Panc1 (cell line): ENCODE data around the gene NR1I2. TPM values are rescaled to one million over a fixed set of nuclear protein-coding genes. Genes with fewer than 3 reads are reported as not detected.

Source experiments
- ATAC-seq: fragments of 200-7000 bp; cut with Tn5 transposase; 2 replicates; pipeline ENCODE4 v1.9.1; 2020; ENCODE audit warnings: mild to moderate bottlenecking, moderate library complexity
- BruUV-seq: library from RNA; stranded (reverse); fragments of 400-500 nt; replicated peaks from 2 replicates; lab custom pipeline; 2021; lab: Mats Ljungman, UMichigan
- CTCF ChIA-PET: fragments of 300-600 bp; sonication (Branson Sonifier 250); formaldehyde crosslinking; loops from one replicate; lab custom pipeline; 2022; ENCODE audit warnings: antibody characterized with exemption; lab: Charles Lee
- POLR2A ChIA-PET: fragments of 300-600 bp; sonication (Branson Sonifier 250); formaldehyde crosslinking; loops from one replicate; lab custom pipeline; 2022; ENCODE audit warnings: antibody characterized with exemption; lab: Charles Lee
- DNase-seq: peaks from one replicate; pipeline ENCODE4 v3.0.0-alpha.2; 2010; ENCODE audit warnings: low read depth, low spot score
- H3K27ac ChIP-seq: 2 replicates; pipeline ENCODE4 v1.5.1; 2011; ENCODE audit warnings: mild to moderate bottlenecking, low read length, inconsistent platforms
- H3K27me3 ChIP-seq: fragments of 200-500 bp; sonication (Bioruptor generic); 2 replicates; pipeline ENCODE4 v1.6.0; 2014; ENCODE audit warnings: low read length, inconsistent platforms; ENCODE audit not compliant: control insufficient read depth, insufficient read depth
- H3K36me3 ChIP-seq: fragments of 200-500 bp; sonication (Bioruptor generic); 2 replicates; pipeline ENCODE4 v1.5.1; 2014; ENCODE audit warnings: inconsistent platforms, mild to moderate bottlenecking, low read length, moderate library complexity; ENCODE audit not compliant: control insufficient read depth, insufficient read depth
- H3K4me1 ChIP-seq: 2 replicates; pipeline ENCODE4 v1.5.1; 2011; ENCODE audit warnings: inconsistent platforms, mild to moderate bottlenecking, low read length, moderate library complexity; ENCODE audit not compliant: control insufficient read depth, insufficient read depth
- H3K4me3 ChIP-seq, 2 experiments: 2 replicates each; pipeline ENCODE4 v1.5.1; 2011 to 2012; ENCODE audit warnings: low read depth in 2 of 2, low read length in 2 of 2, mild to moderate bottlenecking in 2 of 2, inconsistent platforms in 1 of 2, moderate library complexity in 1 of 2
- H3K9me3 ChIP-seq: fragments of 200-500 bp; sonication (Bioruptor generic); 2 replicates; pipeline ENCODE4 v1.5.1; 2014; ENCODE audit warnings: low read depth, mild to moderate bottlenecking, inconsistent platforms, low read length, moderate library complexity; ENCODE audit not compliant: control insufficient read depth, insufficient read depth
- POLR2AphosphoS5 ChIP-seq: IDR thresholded peaks from 2 replicates; pipeline ENCODE4 v1.6.1; 2012; ENCODE audit warnings: mild to moderate bottlenecking, low read depth, low read length, moderate library complexity
- SIN3A ChIP-seq: IDR thresholded peaks from 2 replicates; pipeline ENCODE4 v1.6.1; 2012; ENCODE audit warnings: low read depth, mild to moderate bottlenecking, low read length, moderate library complexity, borderline replicate concordance; ENCODE audit not compliant: insufficient read depth
- TCF7L2 ChIP-seq: IDR thresholded peaks from 2 replicates; pipeline ENCODE4 v1.6.1; 2011; ENCODE audit warnings: mild to moderate bottlenecking, low read depth, low read length, inconsistent platforms
- in situ Hi-C: cut with HindIII; loops from 2 replicates; pipeline ENCODE4 v1.10.0; 2016; ENCODE audit warnings: low sequenced_read_pairs, low pct_unique_long_range_greater_than_20kb
- intact Hi-C: fragments of 100-400 bp; cut with micrococcal nuclease; formaldehyde crosslinking; loops from one replicate; pipeline ENCODE4 v1.10.0; 2022; ENCODE audit not compliant: unreplicated experiment
- total RNA-seq: library from RNA; stranded (reverse); gene quantifications from one replicate; pipeline ENCODE4 v1.2.1, GENCODE V29; 2021; ENCODE audit not compliant: unreplicated experiment
- TF ChIP-seq, protein P1 (sequence below), 2 experiments: IDR thresholded peaks; 2 replicates each; pipeline ENCODE4 v1.6.1; 2011 to 2012; ENCODE audit warnings: low read depth in 2 of 2, control low read depth in 1 of 2, low read length in 1 of 2, mild to moderate bottlenecking in 1 of 2, moderate library complexity in 1 of 2; ENCODE audit not compliant: insufficient read depth in 1 of 2
- TF ChIP-seq, protein P2 (sequence below): fragments of 450-650 bp; IDR thresholded peaks from 2 replicates; pipeline ENCODE4 v1.5.1; 2017; ENCODE audit warnings: mild to moderate bottlenecking

NR1I2 gene
- total RNA-seq, 1 experiment from 2014 or later = not detected

DNA sequence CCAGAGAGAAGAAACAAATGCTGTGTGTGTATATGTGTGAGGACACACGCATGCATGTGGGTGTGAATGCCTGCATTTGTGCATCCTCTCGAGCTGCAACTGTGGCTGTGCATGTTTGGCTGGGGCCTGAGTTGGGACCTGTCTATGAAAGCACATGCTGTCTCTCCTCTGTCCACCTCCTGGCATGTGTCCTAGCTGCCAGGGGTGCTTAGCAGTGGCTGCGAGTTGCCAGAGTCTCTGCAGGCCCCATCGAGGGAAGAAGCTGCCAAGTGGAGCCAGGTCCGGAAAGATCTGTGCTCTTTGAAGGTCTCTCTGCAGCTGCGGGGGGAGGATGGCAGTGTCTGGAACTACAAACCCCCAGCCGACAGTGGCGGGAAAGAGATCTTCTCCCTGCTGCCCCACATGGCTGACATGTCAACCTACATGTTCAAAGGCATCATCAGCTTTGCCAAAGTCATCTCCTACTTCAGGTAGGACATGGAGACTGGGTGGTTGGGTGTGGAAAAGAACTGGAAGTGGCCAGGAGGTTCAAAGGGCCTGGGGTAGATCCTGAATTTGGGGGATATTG, 30.7 kb downstream of the NR1I2 start:
- Histone ChIP-seq H3K27ac (no peak overlapping the region), H3K27me3 (no peaks in the 10 kb centered on the region), H3K4me1 (no peaks in the 10 kb centered on the region), H3K4me3 (no peak overlapping the region), H3K9me3 (no peaks in the 10 kb centered on the region), H3K36me3 (no peaks in the 10 kb centered on the region)
- ATAC-seq = no peak
- no TSS peak for BruUV-seq
- POLR2A ChIA-PET = no interaction called here
- in situ Hi-C loops = no loop called here
- no peak for DNase-seq
- intact Hi-C loops = no loop called here
- CTCF ChIA-PET = no interaction called here
- TF ChIP-seq, protein P1, sequence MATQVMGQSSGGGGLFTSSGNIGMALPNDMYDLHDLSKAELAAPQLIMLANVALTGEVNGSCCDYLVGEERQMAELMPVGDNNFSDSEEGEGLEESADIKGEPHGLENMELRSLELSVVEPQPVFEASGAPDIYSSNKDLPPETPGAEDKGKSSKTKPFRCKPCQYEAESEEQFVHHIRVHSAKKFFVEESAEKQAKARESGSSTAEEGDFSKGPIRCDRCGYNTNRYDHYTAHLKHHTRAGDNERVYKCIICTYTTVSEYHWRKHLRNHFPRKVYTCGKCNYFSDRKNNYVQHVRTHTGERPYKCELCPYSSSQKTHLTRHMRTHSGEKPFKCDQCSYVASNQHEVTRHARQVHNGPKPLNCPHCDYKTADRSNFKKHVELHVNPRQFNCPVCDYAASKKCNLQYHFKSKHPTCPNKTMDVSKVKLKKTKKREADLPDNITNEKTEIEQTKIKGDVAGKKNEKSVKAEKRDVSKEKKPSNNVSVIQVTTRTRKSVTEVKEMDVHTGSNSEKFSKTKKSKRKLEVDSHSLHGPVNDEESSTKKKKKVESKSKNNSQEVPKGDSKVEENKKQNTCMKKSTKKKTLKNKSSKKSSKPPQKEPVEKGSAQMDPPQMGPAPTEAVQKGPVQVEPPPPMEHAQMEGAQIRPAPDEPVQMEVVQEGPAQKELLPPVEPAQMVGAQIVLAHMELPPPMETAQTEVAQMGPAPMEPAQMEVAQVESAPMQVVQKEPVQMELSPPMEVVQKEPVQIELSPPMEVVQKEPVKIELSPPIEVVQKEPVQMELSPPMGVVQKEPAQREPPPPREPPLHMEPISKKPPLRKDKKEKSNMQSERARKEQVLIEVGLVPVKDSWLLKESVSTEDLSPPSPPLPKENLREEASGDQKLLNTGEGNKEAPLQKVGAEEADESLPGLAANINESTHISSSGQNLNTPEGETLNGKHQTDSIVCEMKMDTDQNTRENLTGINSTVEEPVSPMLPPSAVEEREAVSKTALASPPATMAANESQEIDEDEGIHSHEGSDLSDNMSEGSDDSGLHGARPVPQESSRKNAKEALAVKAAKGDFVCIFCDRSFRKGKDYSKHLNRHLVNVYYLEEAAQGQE (IDR thresholded peaks at IDR 0.05; ENCODE audit: insufficient read depth in 1 of 2, low read depth in 2 of 2, low read length in 1 of 2) = no peak
- no peak for TF ChIP-seq SIN3A
- no peak for TF ChIP-seq TCF7L2
- TF ChIP-seq, protein P2, sequence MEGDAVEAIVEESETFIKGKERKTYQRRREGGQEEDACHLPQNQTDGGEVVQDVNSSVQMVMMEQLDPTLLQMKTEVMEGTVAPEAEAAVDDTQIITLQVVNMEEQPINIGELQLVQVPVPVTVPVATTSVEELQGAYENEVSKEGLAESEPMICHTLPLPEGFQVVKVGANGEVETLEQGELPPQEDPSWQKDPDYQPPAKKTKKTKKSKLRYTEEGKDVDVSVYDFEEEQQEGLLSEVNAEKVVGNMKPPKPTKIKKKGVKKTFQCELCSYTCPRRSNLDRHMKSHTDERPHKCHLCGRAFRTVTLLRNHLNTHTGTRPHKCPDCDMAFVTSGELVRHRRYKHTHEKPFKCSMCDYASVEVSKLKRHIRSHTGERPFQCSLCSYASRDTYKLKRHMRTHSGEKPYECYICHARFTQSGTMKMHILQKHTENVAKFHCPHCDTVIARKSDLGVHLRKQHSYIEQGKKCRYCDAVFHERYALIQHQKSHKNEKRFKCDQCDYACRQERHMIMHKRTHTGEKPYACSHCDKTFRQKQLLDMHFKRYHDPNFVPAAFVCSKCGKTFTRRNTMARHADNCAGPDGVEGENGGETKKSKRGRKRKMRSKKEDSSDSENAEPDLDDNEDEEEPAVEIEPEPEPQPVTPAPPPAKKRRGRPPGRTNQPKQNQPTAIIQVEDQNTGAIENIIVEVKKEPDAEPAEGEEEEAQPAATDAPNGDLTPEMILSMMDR = no peak
- no peak for TF ChIP-seq POLR2AphosphoS5

DNA sequence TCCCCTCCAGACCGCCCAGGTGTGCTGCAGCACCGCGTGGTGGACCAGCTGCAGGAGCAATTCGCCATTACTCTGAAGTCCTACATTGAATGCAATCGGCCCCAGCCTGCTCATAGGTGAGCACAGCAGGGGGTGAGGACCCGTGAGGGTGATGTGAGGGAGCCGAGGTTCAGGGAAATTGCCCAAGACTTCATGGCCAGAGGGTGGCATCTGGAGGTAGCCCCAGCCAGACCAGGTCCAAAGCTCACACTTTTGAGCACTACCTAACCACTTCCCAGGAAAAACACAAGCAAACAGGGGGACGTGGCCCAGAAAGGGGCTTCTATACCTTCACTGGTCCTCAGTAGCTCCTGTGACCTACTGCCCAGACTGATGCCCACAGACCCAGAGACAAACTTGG, 33.8 kb downstream of the NR1I2 start:
- in situ Hi-C loops = no loop called here
- H3K9me3 ChIP-seq = no peaks in the 10 kb centered on the region
- no peaks in the 10 kb centered on the region for H3K36me3 ChIP-seq
- CTCF ChIA-PET = no interaction called here
- intact Hi-C loops = no loop called here
- H3K27ac ChIP-seq = no peak overlapping the region
- no peaks in the 10 kb centered on the region for H3K4me1 ChIP-seq
- POLR2A ChIA-PET = no interaction called here
- H3K4me3 ChIP-seq = no peak overlapping the region
- H3K27me3 ChIP-seq = no peaks in the 10 kb centered on the region
- no TSS peak for BruUV-seq
- DNase-seq = no peak
- TF ChIP-seq, protein P1 (IDR thresholded peaks at IDR 0.05; ENCODE audit: insufficient read depth in 1 of 2, low read depth in 2 of 2, low read length in 1 of 2) = no peak
- TF ChIP-seq TCF7L2 (no peak), SIN3A (no peak), POLR2AphosphoS5 (no peak)
- TF ChIP-seq, protein P2 = no peak
- no peak for ATAC-seq
